HepG2 (cell line): ENCODE results near the gene NCLN. TPM values are rescaled to one million over a fixed set of nuclear protein-coding genes. Genes with fewer than 3 reads are reported as not detected.

Experiments
- ATAC-seq: fragments of 200-7000 bp; cut with Tn5 transposase; 3 replicates; pipeline ENCODE4 v1.9.1; 2020; ENCODE audit warnings: mild to moderate bottlenecking, moderate library complexity
- BruUV-seq: library from RNA; stranded (reverse); fragments of 400-500 nt; replicated peaks from 2 replicates; lab custom pipeline; 2021; lab: Mats Ljungman, UMichigan
- CTCF ChIA-PET: fragments of 300-600 bp; formaldehyde crosslinking; extraction: SDS; loops from one replicate; lab custom pipeline; 2021; ENCODE audit warnings: low total read pairs, inconsistent platforms, low intra/inter-chr PET ratio; lab: Yijun Ruan, JAX
- POLR2A ChIA-PET: fragments of 350-600 bp; sonication (Branson Sonifier 250); formaldehyde crosslinking; loops from one replicate; lab custom pipeline; 2020; ENCODE audit warnings: antibody characterized with exemption, inconsistent platforms; lab: Yijun Ruan, JAX
- DNase-seq: peaks from one replicate; pipeline ENCODE4 v3.0.0-alpha.2; 2015; ENCODE audit warnings: low spot score
- FAIRE-seq: peaks from 3 replicates; lab custom pipeline; 2011; peaks lifted over from hg19 to GRCh38; lab: Jason Lieb, UNC
- H2AFZ ChIP-seq: one replicate; pipeline ENCODE4 v1.6.1; 2011; ENCODE audit warnings: low read length, inconsistent platforms
- H3K27ac ChIP-seq: fragments of 300-600 bp; 3 replicates; pipeline ENCODE4 v1.8.0; 2011; ENCODE audit warnings: mixed run types, mild to moderate bottlenecking, mixed read lengths, low read length, inconsistent platforms; ENCODE audit not compliant: insufficient read depth; ENCODE audit errors: extremely low read length
- H3K27me3 ChIP-seq, 2 experiments: fragments of 200-600 bp in 1 of 2; 2 replicates in 1 of 2; 3 replicates in 1 of 2; pipeline versions ENCODE4 v1.6.0 to v1.8.0; 2011; ENCODE audit warnings: low read length in 2 of 2, mild to moderate bottlenecking in 2 of 2, moderate library complexity in 2 of 2, inconsistent platforms in 1 of 2; ENCODE audit not compliant: insufficient read depth in 2 of 2, control insufficient read depth in 1 of 2
- H3K36me3 ChIP-seq, 2 experiments: fragments of 200-600 bp in 1 of 2; replicated peaks in 1 of 2; 2 replicates in 1 of 2; 3 replicates in 1 of 2; pipeline versions ENCODE4 v1.5.1 to v1.8.0; 2011; ENCODE audit warnings: low read length in 2 of 2, inconsistent platforms in 1 of 2; ENCODE audit not compliant: insufficient read depth in 2 of 2, control insufficient read depth in 1 of 2
- H3K4me1 ChIP-seq: 2 replicates; pipeline ENCODE4 v1.5.1; 2012; ENCODE audit warnings: low read length, inconsistent platforms; ENCODE audit not compliant: insufficient read depth
- H3K4me2 ChIP-seq: 2 replicates; pipeline ENCODE4 v1.6.0; 2011; ENCODE audit warnings: low read depth, low read length, inconsistent platforms
- H3K4me3 ChIP-seq, 3 experiments: fragments of 200-600 bp in 1 of 3; sonication (generic), shearing (Covaris generic) in 1 of 3; replicated peaks in 1 of 3; 2 replicates each; pipeline ENCODE4 v1.5.1; 2011 to 2016; ENCODE audit warnings: low read length in 3 of 3, inconsistent platforms in 2 of 3, low read depth in 2 of 3, mild to moderate bottlenecking in 2 of 3, control low read depth in 1 of 3, mixed read lengths in 1 of 3; ENCODE audit not compliant: insufficient read depth in 1 of 3
- H3K79me2 ChIP-seq: one replicate; pipeline ENCODE4 v1.6.1; 2011; ENCODE audit warnings: low read length, inconsistent platforms; ENCODE audit not compliant: insufficient read depth
- H3K9ac ChIP-seq: 2 replicates; pipeline ENCODE4 v1.6.0; 2011; ENCODE audit warnings: mild to moderate bottlenecking, low read depth, low read length, inconsistent platforms; ENCODE audit not compliant: insufficient read depth
- H3K9me3 ChIP-seq: 2 replicates; pipeline ENCODE4 v1.5.1; 2012; ENCODE audit warnings: mild to moderate bottlenecking, low read length
- H4K20me1 ChIP-seq: 2 replicates; pipeline ENCODE4 v1.6.0; 2011; ENCODE audit warnings: inconsistent platforms, mild to moderate bottlenecking, low read length, moderate library complexity; ENCODE audit not compliant: insufficient read depth
- CHD4 ChIP-seq: fragments of 200-600 bp; sonication (generic); IDR thresholded peaks from 2 replicates; pipeline ENCODE4 v1.7.0; 2017; ENCODE audit warnings: mild to moderate bottlenecking, low read length, borderline replicate concordance
- ELF1 ChIP-seq: sonication (generic); formaldehyde crosslinking; IDR thresholded peaks from 2 replicates; pipeline ENCODE4 v1.4.0; 2020; ENCODE audit warnings: missing genetic modification reagents
- HOXA9 ChIP-seq: sonication (generic); formaldehyde crosslinking; IDR thresholded peaks from 2 replicates; pipeline ENCODE4 v1.8.1; 2022; ENCODE audit warnings: missing genetic modification reagents, mild to moderate bottlenecking, moderate library complexity, borderline replicate concordance
- MEIS2 ChIP-seq: sonication (generic); formaldehyde crosslinking; IDR thresholded peaks from 2 replicates; pipeline ENCODE4 v1.9.0; 2021; ENCODE audit warnings: mild to moderate bottlenecking, missing genetic modification reagents
- PHB2 ChIP-seq: fragments of 450-650 bp; IDR thresholded peaks from 2 replicates; pipeline ENCODE4 v1.6.1; 2018; ENCODE audit not compliant: partially characterized antibody
- PITX1 ChIP-seq: sonication (generic); formaldehyde crosslinking; IDR thresholded peaks from 2 replicates; pipeline ENCODE4 v1.5.1; 2020; ENCODE audit warnings: mild to moderate bottlenecking, missing genetic modification reagents
- RBM22 ChIP-seq: fragments of 200-400 bp; formaldehyde crosslinking; optimal IDR thresholded peaks from 2 replicates; pipeline ENCODE3; 2017; ENCODE audit warnings: mild to moderate bottlenecking, low read length, moderate library complexity
- SRF ChIP-seq: IDR thresholded peaks from 2 replicates; pipeline ENCODE4 v1.6.1; 2011; ENCODE audit warnings: mild to moderate bottlenecking, low read depth, low read length, moderate library complexity
- ZNF382 ChIP-seq: sonication (generic); formaldehyde crosslinking; IDR thresholded peaks from 2 replicates; pipeline ENCODE4 v1.5.0; 2020; ENCODE audit warnings: missing genetic modification reagents, mild to moderate bottlenecking, borderline replicate concordance
- ZNF552 ChIP-seq: sonication (generic); formaldehyde crosslinking; IDR thresholded peaks from 2 replicates; pipeline ENCODE4 v1.9.0; 2022; ENCODE audit warnings: missing genetic modification reagents, mild to moderate bottlenecking, borderline replicate concordance
- ZNF704 ChIP-seq: sonication (generic); formaldehyde crosslinking; IDR thresholded peaks from 2 replicates; pipeline ENCODE4 v1.8.1; 2023; ENCODE audit warnings: mild to moderate bottlenecking, inconsistent platforms, moderate library complexity, missing genetic modification reagents, borderline replicate concordance
- WGBS: methylation state at CpG from one replicate; pipeline ENCODE4 v1.1.6; 2017; ENCODE audit warnings: low lambda C conversion rate; 5-methylcytosine and 5-hydroxymethylcytosine counted together
- in situ Hi-C: cut with HindIII; loops from 2 replicates; pipeline ENCODE4 v1.10.0; 2017; ENCODE audit warnings: low pct_unique_long_range_greater_than_20kb; ENCODE audit not compliant: extremely low pct_ligation_motif_present
- intact Hi-C: fragments of 100-400 bp; cut with micrococcal nuclease; formaldehyde crosslinking; loops from one replicate; pipeline ENCODE4 v1.10.0; 2022; ENCODE audit not compliant: unreplicated experiment
- polyA plus RNA-seq, 8 experiments: library from polyadenylated mRNA; depleted of rRNA in 3 of 8; stranded (reverse) in 7 of 8; unstranded in 1 of 8; fragments of >200 nt; fragmentation: Illumina TruSeq in 4 of 8; extraction: Trizol in 4 of 8; gene quantifications; 2 replicates each; pipeline versions ENCODE4 v1.2.1 to v1.2.3, GENCODE V29; 2011 to 2016; ENCODE audit warnings: low read depth in 4 of 8, missing spikeins in 1 of 8, mixed read lengths in 1 of 8; ENCODE audit not compliant: insufficient read depth in 1 of 8
- total RNA-seq, 5 experiments: library from RNA; depleted of rRNA; stranded (reverse); fragments of >200 nt; fragmentation: Illumina TruSeq; extraction: Trizol; gene quantifications; 2 replicates each; pipeline ENCODE4 v1.2.3, GENCODE V29; 2016; ENCODE audit warnings: low read depth in 1 of 5
- TF ChIP-seq, protein P1 (sequence below): sonication (generic); formaldehyde crosslinking; IDR thresholded peaks from 2 replicates; pipeline ENCODE4 v1.5.1; 2020; ENCODE audit warnings: mild to moderate bottlenecking, missing genetic modification reagents

Gene NCLN
- total and polyA plus RNA-seq, 2 of the 13 experiments (the other 11 are each of a cell fraction or from before 2014, with no cell fraction given): 42.6 to 56.0 TPM

GRCh38 chr19:3148503-3148902 is 37.2 kb upstream of the NCLN start:
- in situ Hi-C loops (no loop called here), intact Hi-C loops (no loop called here)
- H2AFZ ChIP-seq: no peak overlapping the region
- no CpG with 5 or more reads among the region's 20 CpGs for WGBS
- TF ChIP-seq CHD4: no peak
- no peak for TF ChIP-seq HOXA9 (CRISPR knock-in tag)
- TF ChIP-seq ELF1 (CRISPR knock-in tag): no peak
- no peak for TF ChIP-seq MEIS2 (CRISPR knock-in tag)
- no peak for TF ChIP-seq ZNF382 (CRISPR knock-in tag)
- TF ChIP-seq PHB2: no peak
- no peak for TF ChIP-seq RBM22
- no peak for TF ChIP-seq PITX1
- TF ChIP-seq ZNF704 (CRISPR knock-in tag): no peak
- no peak for TF ChIP-seq ZNF552 (CRISPR knock-in tag)
- TF ChIP-seq, protein P1, sequence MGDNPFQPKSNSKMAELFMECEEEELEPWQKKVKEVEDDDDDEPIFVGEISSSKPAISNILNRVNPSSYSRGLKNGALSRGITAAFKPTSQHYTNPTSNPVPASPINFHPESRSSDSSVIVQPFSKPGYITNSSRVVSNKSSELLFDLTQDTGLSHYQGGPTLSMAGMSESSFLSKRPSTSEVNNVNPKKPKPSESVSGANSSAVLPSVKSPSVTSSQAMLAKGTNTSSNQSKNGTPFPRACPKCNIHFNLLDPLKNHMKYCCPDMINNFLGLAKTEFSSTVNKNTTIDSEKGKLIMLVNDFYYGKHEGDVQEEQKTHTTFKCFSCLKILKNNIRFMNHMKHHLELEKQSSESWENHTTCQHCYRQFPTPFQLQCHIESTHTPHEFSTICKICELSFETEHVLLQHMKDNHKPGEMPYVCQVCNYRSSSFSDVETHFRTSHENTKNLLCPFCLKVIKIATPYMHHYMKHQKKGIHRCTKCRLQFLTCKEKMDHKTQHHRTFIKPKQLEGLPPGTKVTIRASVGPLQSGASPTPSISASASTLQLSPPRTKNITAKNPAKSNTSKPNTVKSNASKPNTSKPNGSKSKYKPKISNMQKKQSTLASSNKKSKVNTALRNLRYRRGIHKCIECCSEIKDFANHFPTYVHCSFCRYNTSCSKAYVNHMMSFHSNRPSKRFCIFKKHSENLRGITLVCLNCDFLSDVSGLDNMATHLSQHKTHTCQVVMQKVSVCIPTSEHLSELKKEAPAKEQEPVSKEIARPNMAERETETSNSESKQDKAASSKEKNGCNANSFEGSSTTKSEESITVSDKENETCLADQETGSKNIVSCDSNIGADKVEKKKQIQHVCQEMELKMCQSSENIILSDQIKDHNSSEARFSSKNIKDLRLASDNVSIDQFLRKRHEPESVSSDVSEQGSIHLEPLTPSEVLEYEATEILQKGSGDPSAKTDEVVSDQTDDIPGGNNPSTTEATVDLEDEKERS (CRISPR knock-in tag): no peak
- TF ChIP-seq SRF: no peak
- peaks cover 5 to 12% of the 10 kb centered on the region in 2 experiments; a peak in 3 of 5 replicates for H3K27me3 ChIP-seq
- H3K79me2 ChIP-seq: no peaks in the 10 kb centered on the region
- H3K36me3 ChIP-seq: no peaks in the 10 kb centered on the region
- CTCF ChIA-PET: no interaction called here
- POLR2A ChIA-PET: no interaction called here
- no peaks in the 10 kb centered on the region for H3K4me1 ChIP-seq
- no peaks in the 10 kb centered on the region for H4K20me1 ChIP-seq
- no peak overlapping the region for H3K4me2 ChIP-seq
- BruUV-seq: no TSS peak
- no peak overlapping the region for H3K9ac ChIP-seq
- no peaks in the 10 kb centered on the region for H3K9me3 ChIP-seq
- no peak for FAIRE-seq
- no peak for DNase-seq
- H3K27ac ChIP-seq: no peak overlapping the region
- ATAC-seq: no peak
- no peak overlapping the region for H3K4me3 ChIP-seq
